ENCODE measurements around the gene SLC40A1. TPM values are rescaled to one million over a fixed set of nuclear protein-coding genes. Genes with fewer than 3 reads are reported as not detected.

The SLC40A1 gene
- polyA plus RNA-seq, 1 experiment, result 5.2 TPM

- Histone ChIP-seq H3K27me3 (ENCODE audit: control insufficient read depth, insufficient read depth, low read length) (no peaks in the 10 kb centered on the region), H3K9me3 (ENCODE audit: control insufficient read depth, insufficient read depth, low read length) (no peaks in the 10 kb centered on the region), H3K4me3 (ENCODE audit: low read depth, low read length) (no peak overlapping the region), H3K27ac (ENCODE audit: low read depth, low read length) (no peak overlapping the region)
- ChIA-PET CTCF (no interaction called here), POLR2A (no interaction called here)
- no peak for DNase-seq (ENCODE audit: low read depth, low spot score)
- no peak for TF ChIP-seq CTCF (IDR thresholded peaks at IDR 0.05; ENCODE audit: low read depth, low read length)
Observed at GRCh38 chr2:189592353-189592984, 11.9 kb upstream of the SLC40A1 start.

- Histone ChIP-seq H3K27me3 (ENCODE audit: control insufficient read depth, insufficient read depth, low read length) (no peaks in the 10 kb centered on the region), H3K9me3 (ENCODE audit: control insufficient read depth, insufficient read depth, low read length) (no peaks in the 10 kb centered on the region), H3K27ac (ENCODE audit: low read depth, low read length) (no peak overlapping the region), H3K4me3 (ENCODE audit: low read depth, low read length) (no peak overlapping the region)
- POLR2A ChIA-PET, result no interaction called here
- CTCF ChIA-PET, result no interaction called here
- no peak for TF ChIP-seq CTCF (IDR thresholded peaks at IDR 0.05; ENCODE audit: low read depth, low read length)
- no peak for DNase-seq (ENCODE audit: low read depth, low spot score)
Observed at GRCh38 chr2:189587780-189588179, 7.2 kb upstream of the SLC40A1 start.

DNA sequence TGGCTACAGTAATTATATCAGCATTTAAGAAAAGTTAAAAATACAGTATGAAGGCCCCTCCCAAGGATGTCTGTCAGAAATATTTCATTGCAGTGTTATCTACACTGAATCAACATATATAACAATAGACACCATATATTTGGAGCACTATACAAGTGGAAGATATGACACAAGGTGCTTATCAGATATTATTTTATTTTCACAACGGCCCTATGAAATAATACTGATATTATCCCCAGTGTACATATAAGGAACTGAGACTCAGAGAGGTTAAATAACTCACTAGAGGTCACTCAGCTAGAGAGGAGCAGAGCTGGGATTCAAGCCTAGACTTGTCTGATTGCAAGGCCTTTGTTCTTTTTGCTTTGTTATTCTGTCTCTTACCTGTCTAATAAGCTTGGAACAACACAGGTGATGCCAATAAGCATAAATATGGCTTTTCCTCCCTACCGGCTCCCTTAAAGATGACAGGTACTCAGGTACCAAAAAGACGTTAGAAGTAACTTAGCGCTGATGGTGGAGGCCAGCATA, 4.7 kb upstream of the SLC40A1 start:
- DNase-seq (ENCODE audit: low read depth, low spot score), result no peak
- TF ChIP-seq CTCF (IDR thresholded peaks at IDR 0.05; ENCODE audit: low read depth, low read length), result no peak
- H3K4me3 ChIP-seq (ENCODE audit: low read depth, low read length), result no peak overlapping the region
- peaks cover 8% of the 10 kb centered on the region for H3K27me3 ChIP-seq (ENCODE audit: control insufficient read depth, insufficient read depth, low read length)
- no peaks in the 10 kb centered on the region for H3K9me3 ChIP-seq (ENCODE audit: control insufficient read depth, insufficient read depth, low read length)
- POLR2A ChIA-PET, result no interaction called here
- CTCF ChIA-PET, result no interaction called here
- H3K27ac ChIP-seq (ENCODE audit: low read depth, low read length), result no peak overlapping the region

DNA sequence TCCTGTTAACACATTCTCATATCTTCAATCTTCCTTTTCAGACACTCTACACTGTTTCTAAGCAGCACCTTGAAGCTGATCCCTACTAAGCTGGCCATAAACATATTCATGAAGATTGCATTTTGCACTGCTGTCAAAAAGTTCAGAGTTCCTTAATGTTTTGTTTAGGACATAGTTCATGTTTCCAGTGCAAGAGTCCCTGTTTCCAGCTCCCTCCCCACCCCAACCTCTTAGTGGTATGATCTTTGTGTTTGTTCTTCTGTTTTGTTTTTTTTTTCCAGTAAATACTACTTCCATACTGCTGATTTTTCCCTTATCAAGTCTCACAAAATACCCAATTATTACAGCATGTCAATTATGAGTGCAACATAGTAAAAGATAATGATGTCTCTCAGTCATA, 4.1 kb upstream of the SLC40A1 start:
- TF ChIP-seq CTCF (IDR thresholded peaks at IDR 0.05; ENCODE audit: low read depth, low read length), result no peak
- Histone ChIP-seq H3K27me3 (ENCODE audit: control insufficient read depth, insufficient read depth, low read length) (peaks cover 8% of the 10 kb centered on the region), H3K4me3 (ENCODE audit: low read depth, low read length) (no peak overlapping the region), H3K9me3 (ENCODE audit: control insufficient read depth, insufficient read depth, low read length) (no peaks in the 10 kb centered on the region), H3K27ac (ENCODE audit: low read depth, low read length) (no peak overlapping the region)
- ChIA-PET CTCF (no interaction called here), POLR2A (no interaction called here)
- DNase-seq (ENCODE audit: low read depth, low spot score), result no peak

DNA sequence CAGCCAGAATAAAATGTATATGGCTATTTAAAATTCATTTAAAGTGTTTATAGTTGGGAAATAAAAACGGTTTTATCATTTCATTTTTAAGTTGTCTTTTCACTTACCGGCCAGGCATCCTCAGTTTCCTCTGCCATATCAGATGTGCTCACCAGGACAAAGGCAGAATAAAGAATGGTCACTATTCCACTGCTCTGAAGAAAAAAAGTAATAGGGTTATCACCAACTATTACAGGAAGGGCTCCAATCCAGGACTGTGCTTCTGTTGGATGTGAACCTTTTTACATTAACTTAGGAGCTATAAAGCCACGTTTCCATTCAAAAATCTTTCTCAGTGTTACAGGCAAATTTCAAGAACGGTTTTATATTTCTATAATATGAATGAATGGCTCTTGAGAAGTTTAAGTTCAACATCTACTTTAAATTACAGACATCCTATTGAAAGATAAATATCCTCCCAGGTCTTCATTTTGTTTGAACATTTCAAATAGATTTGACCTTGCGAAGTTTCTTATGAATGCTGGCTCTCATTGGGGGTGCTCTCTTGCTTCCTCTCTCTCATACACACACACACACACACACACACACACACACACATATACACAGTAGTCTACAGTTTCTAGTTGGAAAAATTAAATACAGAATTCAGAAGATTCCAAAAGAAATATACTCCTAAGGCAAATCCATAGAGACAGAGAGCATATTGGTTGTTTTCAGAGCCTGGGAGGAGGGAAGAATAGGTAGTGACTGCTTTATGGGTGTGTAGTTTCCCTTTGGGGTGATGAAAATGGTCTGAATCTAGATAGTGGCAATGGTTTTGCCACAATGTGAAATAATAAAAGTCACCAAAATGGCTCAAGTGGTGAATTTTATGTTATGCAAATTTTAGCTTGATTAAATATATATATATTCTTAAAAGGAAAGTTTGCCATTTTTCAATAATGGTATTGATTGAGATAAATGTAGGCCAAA, 2.9 kb upstream of the SLC40A1 start:
- no peak for TF ChIP-seq CTCF (IDR thresholded peaks at IDR 0.05; ENCODE audit: low read depth, low read length)
- ChIA-PET POLR2A (no interaction called here), CTCF (no interaction called here)
- Histone ChIP-seq H3K9me3 (ENCODE audit: control insufficient read depth, insufficient read depth, low read length) (no peaks in the 10 kb centered on the region), H3K27ac (ENCODE audit: low read depth, low read length) (no peak overlapping the region), H3K4me3 (ENCODE audit: low read depth, low read length) (no peak overlapping the region), H3K27me3 (ENCODE audit: control insufficient read depth, insufficient read depth, low read length) (peaks cover 8% of the 10 kb centered on the region)
- DNase-seq (ENCODE audit: low read depth, low spot score), result no peak
